Kidney epithelial cell (primary cell): Measurements from ENCODE around the gene SMAD3. TPM values are rescaled to one million over a fixed set of nuclear protein-coding genes. Genes with fewer than 3 reads are reported as not detected.

ENCODE experiments used
- DNase-seq: peaks from one replicate; pipeline ENCODE4 v3.0.0-alpha.2; 2010; ENCODE audit warnings: low read depth
- H3K27me3 ChIP-seq: 2 replicates; pipeline ENCODE4 v1.6.0; 2011; ENCODE audit warnings: low read length; ENCODE audit not compliant: control insufficient read depth, insufficient read depth
- H3K36me3 ChIP-seq: 2 replicates; pipeline ENCODE4 v1.5.1; 2011; ENCODE audit warnings: low read length; ENCODE audit not compliant: control insufficient read depth, insufficient read depth
- H3K4me3 ChIP-seq: 2 replicates; pipeline ENCODE4 v1.5.1; 2011; ENCODE audit warnings: low read depth, mild to moderate bottlenecking, control low read depth, low read length
- total RNA-seq: library from RNA; depleted of rRNA; stranded (reverse); fragments of >200 nt; gene quantifications from 2 replicates; pipeline ENCODE4 v1.2.3, GENCODE V29; 2015
- TF ChIP-seq, protein P1 (sequence below): IDR thresholded peaks from 2 replicates; pipeline ENCODE4 v1.5.1; 2011; ENCODE audit warnings: mild to moderate bottlenecking, moderate library complexity, low read length, control low read depth, inconsistent platforms; ENCODE audit not compliant: insufficient read depth, poor library complexity, severe bottlenecking

Gene SMAD3
- total RNA-seq, 1 donor from 2014 or later: 34.8 TPM

GRCh38 chr15:67108122-67108961, 42.9 kb downstream of the SMAD3 start:
- DNase-seq: no peak
- TF ChIP-seq, protein P1, sequence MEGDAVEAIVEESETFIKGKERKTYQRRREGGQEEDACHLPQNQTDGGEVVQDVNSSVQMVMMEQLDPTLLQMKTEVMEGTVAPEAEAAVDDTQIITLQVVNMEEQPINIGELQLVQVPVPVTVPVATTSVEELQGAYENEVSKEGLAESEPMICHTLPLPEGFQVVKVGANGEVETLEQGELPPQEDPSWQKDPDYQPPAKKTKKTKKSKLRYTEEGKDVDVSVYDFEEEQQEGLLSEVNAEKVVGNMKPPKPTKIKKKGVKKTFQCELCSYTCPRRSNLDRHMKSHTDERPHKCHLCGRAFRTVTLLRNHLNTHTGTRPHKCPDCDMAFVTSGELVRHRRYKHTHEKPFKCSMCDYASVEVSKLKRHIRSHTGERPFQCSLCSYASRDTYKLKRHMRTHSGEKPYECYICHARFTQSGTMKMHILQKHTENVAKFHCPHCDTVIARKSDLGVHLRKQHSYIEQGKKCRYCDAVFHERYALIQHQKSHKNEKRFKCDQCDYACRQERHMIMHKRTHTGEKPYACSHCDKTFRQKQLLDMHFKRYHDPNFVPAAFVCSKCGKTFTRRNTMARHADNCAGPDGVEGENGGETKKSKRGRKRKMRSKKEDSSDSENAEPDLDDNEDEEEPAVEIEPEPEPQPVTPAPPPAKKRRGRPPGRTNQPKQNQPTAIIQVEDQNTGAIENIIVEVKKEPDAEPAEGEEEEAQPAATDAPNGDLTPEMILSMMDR: no peak
- Histone ChIP-seq H3K36me3 (no peaks in the 10 kb centered on the region), H3K27me3 (no peaks in the 10 kb centered on the region), H3K4me3 (no peak overlapping the region)

- DNase-seq: peak; percentile 98
- H3K4me3 ChIP-seq: no peak overlapping the region
- H3K36me3 ChIP-seq: no peaks in the 10 kb centered on the region
- no peaks in the 10 kb centered on the region for H3K27me3 ChIP-seq
- TF ChIP-seq, protein P1: no peak
These were observed 44.0 kb downstream of the SMAD3 start for GRCh38 chr15:67109141-67110034.

DNA sequence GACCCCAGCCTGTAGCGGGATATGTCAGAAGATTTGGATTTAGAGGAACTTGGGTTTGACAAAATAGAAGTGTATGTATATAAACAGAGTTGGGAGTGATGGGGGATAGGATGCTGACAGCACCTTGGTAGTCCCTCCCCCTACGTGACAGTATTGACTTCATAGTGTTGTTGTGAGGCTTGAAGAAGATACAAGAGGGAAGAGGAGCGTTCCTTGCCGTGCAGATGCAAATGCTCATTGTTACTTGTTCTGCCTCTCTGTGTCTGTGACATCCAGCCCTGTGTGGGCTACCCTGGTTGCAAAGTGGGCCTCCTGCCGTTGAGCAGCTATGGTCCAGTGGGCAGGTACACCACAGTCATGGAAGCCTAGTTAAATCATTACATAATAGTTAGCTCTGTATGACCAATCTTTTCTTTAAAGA, 45.0 kb downstream of the SMAD3 start:
- Histone ChIP-seq H3K27me3 (no peaks in the 10 kb centered on the region), H3K36me3 (no peaks in the 10 kb centered on the region), H3K4me3 (no peak overlapping the region)
- TF ChIP-seq, protein P1: no peak
- DNase-seq: peak; percentile 79

GRCh38 chr15:67110958-67111864, 45.8 kb downstream of the SMAD3 start:
- no peaks in the 10 kb centered on the region for H3K36me3 ChIP-seq

GRCh38 chr15:67114046-67114445, 48.6 kb downstream of the SMAD3 start:
- no peak for DNase-seq
- Histone ChIP-seq H3K27me3 (no peaks in the 10 kb centered on the region), H3K36me3 (no peaks in the 10 kb centered on the region), H3K4me3 (no peak overlapping the region)
- TF ChIP-seq, protein P1: no peak

More at GRCh38 chr15:67110958-67111864, 45.8 kb downstream of the SMAD3 start:
- TF ChIP-seq, protein P1: no peak
- no peak for DNase-seq
- Histone ChIP-seq H3K27me3 (no peaks in the 10 kb centered on the region), H3K4me3 (no peak overlapping the region)
